ENCODE results near the gene GNA14.

DNA sequence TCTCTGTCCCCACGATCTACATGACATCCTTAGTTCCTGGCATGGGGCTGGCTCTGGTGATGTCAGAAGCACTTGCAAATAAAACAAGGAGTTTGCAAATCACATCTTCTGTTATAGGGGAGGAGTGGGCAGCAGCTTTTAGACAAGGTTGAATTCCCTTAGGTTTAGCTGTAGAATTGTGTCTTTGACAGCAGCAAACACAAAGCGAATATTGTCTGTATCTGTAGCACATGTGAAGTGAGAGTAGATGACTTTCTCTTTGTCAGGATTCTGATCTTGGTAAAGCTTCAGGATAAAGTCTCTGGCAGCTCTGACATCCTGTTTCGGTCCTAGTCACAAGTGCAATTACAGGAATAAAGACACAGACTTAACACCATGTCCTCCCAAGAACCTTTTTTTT, 224.3 kb downstream of the GNA14 start:
- TF ChIP-seq, protein P1, sequence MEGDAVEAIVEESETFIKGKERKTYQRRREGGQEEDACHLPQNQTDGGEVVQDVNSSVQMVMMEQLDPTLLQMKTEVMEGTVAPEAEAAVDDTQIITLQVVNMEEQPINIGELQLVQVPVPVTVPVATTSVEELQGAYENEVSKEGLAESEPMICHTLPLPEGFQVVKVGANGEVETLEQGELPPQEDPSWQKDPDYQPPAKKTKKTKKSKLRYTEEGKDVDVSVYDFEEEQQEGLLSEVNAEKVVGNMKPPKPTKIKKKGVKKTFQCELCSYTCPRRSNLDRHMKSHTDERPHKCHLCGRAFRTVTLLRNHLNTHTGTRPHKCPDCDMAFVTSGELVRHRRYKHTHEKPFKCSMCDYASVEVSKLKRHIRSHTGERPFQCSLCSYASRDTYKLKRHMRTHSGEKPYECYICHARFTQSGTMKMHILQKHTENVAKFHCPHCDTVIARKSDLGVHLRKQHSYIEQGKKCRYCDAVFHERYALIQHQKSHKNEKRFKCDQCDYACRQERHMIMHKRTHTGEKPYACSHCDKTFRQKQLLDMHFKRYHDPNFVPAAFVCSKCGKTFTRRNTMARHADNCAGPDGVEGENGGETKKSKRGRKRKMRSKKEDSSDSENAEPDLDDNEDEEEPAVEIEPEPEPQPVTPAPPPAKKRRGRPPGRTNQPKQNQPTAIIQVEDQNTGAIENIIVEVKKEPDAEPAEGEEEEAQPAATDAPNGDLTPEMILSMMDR (IDR thresholded peaks at IDR 0.05) = no peak
- TF ChIP-seq ZFX (IDR thresholded peaks at IDR 0.05; ENCODE audit: borderline replicate concordance) = no peak
